ENCODE results near the gene LRIG1.

Gene LRIG1

DNA sequence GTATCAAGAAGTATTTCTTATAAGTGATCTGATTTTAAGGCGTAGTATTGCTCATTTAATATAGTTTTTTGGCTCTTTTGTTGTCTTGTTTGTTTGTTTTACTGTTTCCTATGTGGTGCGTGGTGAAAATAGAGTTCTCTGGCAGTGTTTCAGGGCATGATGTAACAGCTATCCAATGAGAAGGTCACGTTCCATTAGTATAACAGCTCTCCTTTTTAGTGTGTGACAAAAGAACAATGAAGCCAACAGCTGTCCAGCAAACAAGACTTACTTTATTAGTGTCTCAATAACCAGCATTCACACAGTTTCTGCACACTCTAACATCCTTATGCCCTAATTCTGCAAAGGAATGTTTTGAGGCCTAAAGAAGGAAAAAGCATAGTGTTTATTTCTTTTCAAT lies 152.1 kb downstream of the LRIG1 start:
- Histone ChIP-seq H4K20me1 (ENCODE audit: control insufficient read depth, insufficient read depth, low read depth, low read length) (no peaks in the 10 kb centered on the region), H3K4me3 (ENCODE audit: low read length) (no peak overlapping the region), H3K79me2 (ENCODE audit: control insufficient read depth, low read length) (no peaks in the 10 kb centered on the region), H3K9me3 (ENCODE audit: control insufficient read depth, insufficient read depth, low read length) (no peaks in the 10 kb centered on the region), H3K36me3 (ENCODE audit: control insufficient read depth, low read length) (no peaks in the 10 kb centered on the region), H3K4me2 (ENCODE audit: low read length) (no peak overlapping the region), H3K27me3 (ENCODE audit: control insufficient read depth, low read length) (no peaks in the 10 kb centered on the region), H3K9me2 (replicated peaks; ENCODE audit: control insufficient read depth, low read length) (no peaks in the 10 kb centered on the region), H3K4me1 (ENCODE audit: control insufficient read depth, low read length) (no peaks in the 10 kb centered on the region), H3K27ac (ENCODE audit: low read depth, low read length) (no peak overlapping the region), H3F3A (ENCODE audit: control insufficient read depth, insufficient read depth) (no peaks in the 10 kb centered on the region)
- TF ChIP-seq CTCF (IDR thresholded peaks at IDR 0.05; ENCODE audit: low read depth, low read length, poor library complexity, severe bottlenecking) = no peak
- TF ChIP-seq EZH2phosphoT487 (IDR thresholded peaks at IDR 0.05; ENCODE audit: borderline replicate concordance, low read length) = no peak

GRCh38 chr3:66344848-66345578 lies 155.8 kb downstream of the LRIG1 start:
- H3K4me1 ChIP-seq (ENCODE audit: control insufficient read depth, low read length) = no peaks in the 10 kb centered on the region
- TF ChIP-seq CTCF (IDR thresholded peaks at IDR 0.05; ENCODE audit: low read depth, low read length, poor library complexity, severe bottlenecking) (no peak), EZH2phosphoT487 (IDR thresholded peaks at IDR 0.05; ENCODE audit: borderline replicate concordance, low read length) (no peak)
- no peaks in the 10 kb centered on the region for H3F3A ChIP-seq (ENCODE audit: control insufficient read depth, insufficient read depth)
- no peak overlapping the region for H3K27ac ChIP-seq (ENCODE audit: low read depth, low read length)
- no peaks in the 10 kb centered on the region for H3K9me2 ChIP-seq (replicated peaks; ENCODE audit: control insufficient read depth, low read length)
- no peak overlapping the region for H3K4me2 ChIP-seq (ENCODE audit: low read length)
- H3K4me3 ChIP-seq (ENCODE audit: low read length) = no peak overlapping the region
- no peaks in the 10 kb centered on the region for H3K79me2 ChIP-seq (ENCODE audit: control insufficient read depth, low read length)
- no peaks in the 10 kb centered on the region for H3K9me3 ChIP-seq (ENCODE audit: control insufficient read depth, insufficient read depth, low read length)
- H4K20me1 ChIP-seq (ENCODE audit: control insufficient read depth, insufficient read depth, low read depth, low read length) = no peaks in the 10 kb centered on the region
- no peaks in the 10 kb centered on the region for H3K36me3 ChIP-seq (ENCODE audit: control insufficient read depth, low read length)
- no peaks in the 10 kb centered on the region for H3K27me3 ChIP-seq (ENCODE audit: control insufficient read depth, low read length)

- H4K20me1 ChIP-seq (ENCODE audit: control insufficient read depth, insufficient read depth, low read depth, low read length) = no peaks in the 10 kb centered on the region
- no peaks in the 10 kb centered on the region for H3K27me3 ChIP-seq (ENCODE audit: control insufficient read depth, low read length)
- H3K4me3 ChIP-seq (ENCODE audit: low read length) = no peak overlapping the region
- TF ChIP-seq EZH2phosphoT487 (IDR thresholded peaks at IDR 0.05; ENCODE audit: borderline replicate concordance, low read length) (no peak), CTCF (IDR thresholded peaks at IDR 0.05; ENCODE audit: low read depth, low read length, poor library complexity, severe bottlenecking) (no peak)
- H3K36me3 ChIP-seq (ENCODE audit: control insufficient read depth, low read length) = no peaks in the 10 kb centered on the region
- no peaks in the 10 kb centered on the region for H3K79me2 ChIP-seq (ENCODE audit: control insufficient read depth, low read length)
- no peaks in the 10 kb centered on the region for H3F3A ChIP-seq (ENCODE audit: control insufficient read depth, insufficient read depth)
- no peaks in the 10 kb centered on the region for H3K4me1 ChIP-seq (ENCODE audit: control insufficient read depth, low read length)
- no peak overlapping the region for H3K4me2 ChIP-seq (ENCODE audit: low read length)
- H3K27ac ChIP-seq (ENCODE audit: low read depth, low read length) = no peak overlapping the region
- no peaks in the 10 kb centered on the region for H3K9me3 ChIP-seq (ENCODE audit: control insufficient read depth, insufficient read depth, low read length)
- H3K9me2 ChIP-seq (replicated peaks; ENCODE audit: control insufficient read depth, low read length) = no peaks in the 10 kb centered on the region
These were observed 156.4 kb downstream of the LRIG1 start for GRCh38 chr3:66344391-66344811.
